GM19328 (cell line): ENCODE measurements around the gene SUGCT.

ENCODE experiments used
- ATAC-seq: cut with Tn5 transposase; IDR thresholded peaks from one replicate; pipeline ENCODE4 v1.9.1; 2021; ENCODE audit warnings: mild to moderate bottlenecking, moderate library complexity; ENCODE audit not compliant: unreplicated experiment

Gene SUGCT

DNA sequence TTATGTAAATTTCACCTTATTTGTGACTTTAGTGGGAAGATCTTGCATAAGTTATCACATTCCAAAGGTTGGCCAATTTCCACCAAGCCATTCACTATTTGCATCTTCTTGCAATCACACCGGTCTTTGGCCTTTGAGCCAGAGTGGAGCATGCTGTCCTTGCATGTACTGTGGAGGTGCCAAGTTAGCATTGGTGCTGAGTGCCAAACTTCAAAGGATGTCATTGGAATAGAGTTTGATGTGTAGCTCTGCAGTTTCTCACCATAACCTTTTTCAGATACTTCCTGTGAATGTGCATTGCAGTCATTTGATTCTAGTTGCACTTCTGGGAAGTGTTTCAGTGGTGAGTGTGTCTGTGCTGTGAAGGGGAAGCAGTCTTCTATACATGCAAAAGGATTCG, 620.6 kb downstream of the SUGCT start:
- ATAC-seq = no peak

DNA sequence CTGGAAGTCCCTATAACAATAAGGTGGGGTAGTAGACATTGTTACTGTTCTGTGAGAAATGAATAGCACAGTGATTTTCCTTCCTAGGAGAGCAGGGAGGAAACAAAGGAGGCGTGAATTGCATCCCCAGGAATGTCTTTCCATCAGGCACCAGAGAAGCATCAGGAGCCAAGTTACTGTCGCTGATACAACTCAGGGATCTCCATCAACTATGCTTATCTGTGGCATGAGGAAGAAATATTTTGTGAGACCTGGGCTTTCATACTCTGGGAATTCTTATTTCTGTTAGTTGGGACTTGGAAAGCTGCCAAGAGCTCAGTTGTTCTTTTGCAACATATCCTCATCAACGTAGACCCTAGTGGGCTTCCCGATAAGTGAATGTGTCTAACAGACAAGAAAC, 622.3 kb downstream of the SUGCT start:
- ATAC-seq = no peak

DNA sequence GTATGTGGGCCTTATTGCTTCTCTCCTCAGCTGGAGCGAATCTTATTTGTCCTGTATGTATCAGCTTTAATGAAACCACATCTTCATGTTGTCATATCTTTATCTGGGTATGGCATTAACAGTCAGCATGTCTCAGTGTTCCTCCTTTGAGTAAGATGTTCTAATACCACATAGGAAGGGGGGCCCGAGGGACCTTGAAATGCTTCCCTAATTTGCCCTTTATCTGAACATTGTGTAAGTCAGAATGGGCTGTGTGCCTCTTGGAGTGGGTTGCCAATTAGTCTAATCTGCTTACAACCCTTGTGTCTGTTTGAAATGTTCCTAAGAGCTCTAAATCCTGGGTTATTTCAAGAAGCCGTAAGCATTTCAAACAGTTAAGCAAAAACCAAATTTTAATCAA, 623.8 kb downstream of the SUGCT start:
- no peak for ATAC-seq

DNA sequence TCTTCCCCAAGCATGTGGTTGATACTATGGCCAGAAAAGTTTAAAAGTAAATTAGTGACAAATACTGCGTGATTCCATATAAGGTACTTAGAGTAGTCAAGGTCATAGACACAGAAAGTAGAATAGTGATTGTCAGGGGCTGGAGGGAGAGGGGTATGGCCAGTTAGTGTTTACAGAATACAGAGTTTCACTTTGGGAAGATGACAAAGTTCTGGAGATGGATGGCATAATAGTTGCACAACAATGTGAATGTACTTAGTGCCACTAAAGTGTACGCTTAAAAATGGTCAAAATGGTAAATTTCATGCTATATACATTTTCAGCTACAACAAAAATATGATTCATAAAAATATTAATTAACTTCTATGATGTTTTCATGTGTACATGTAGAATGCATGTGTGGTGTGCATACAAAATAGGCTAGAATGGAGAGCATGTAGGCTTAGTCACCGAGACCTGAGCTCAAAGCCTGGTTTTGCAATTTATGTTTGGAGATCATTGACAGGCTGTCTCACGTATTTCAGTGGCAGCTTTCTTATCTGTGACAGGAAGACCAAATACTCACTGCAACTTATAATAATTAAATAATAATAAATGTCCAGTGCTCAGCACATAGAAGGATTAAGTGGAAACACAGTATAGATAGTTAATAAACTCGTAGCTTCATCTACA, 625.6 kb downstream of the SUGCT start:
- no peak for ATAC-seq

DNA sequence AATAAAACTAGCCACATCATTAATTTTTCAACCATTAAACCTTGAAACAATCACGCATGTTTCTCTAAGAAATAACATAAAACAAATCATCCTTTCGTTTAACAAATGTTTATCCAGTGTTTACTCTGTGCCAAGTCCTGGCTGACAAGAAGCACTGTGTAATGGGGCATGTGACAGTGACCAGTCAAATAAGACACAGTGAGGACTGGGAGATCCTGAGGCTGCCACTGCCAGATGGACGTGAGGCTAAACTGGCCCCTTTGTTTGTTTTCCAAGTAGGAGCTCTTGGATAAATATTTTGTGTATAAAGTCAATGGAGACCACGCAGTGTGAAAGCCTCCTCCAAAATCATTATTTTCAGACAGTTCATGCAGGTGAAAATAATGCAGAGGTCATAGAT, 626.2 kb downstream of the SUGCT start:
- ATAC-seq = no peak

DNA sequence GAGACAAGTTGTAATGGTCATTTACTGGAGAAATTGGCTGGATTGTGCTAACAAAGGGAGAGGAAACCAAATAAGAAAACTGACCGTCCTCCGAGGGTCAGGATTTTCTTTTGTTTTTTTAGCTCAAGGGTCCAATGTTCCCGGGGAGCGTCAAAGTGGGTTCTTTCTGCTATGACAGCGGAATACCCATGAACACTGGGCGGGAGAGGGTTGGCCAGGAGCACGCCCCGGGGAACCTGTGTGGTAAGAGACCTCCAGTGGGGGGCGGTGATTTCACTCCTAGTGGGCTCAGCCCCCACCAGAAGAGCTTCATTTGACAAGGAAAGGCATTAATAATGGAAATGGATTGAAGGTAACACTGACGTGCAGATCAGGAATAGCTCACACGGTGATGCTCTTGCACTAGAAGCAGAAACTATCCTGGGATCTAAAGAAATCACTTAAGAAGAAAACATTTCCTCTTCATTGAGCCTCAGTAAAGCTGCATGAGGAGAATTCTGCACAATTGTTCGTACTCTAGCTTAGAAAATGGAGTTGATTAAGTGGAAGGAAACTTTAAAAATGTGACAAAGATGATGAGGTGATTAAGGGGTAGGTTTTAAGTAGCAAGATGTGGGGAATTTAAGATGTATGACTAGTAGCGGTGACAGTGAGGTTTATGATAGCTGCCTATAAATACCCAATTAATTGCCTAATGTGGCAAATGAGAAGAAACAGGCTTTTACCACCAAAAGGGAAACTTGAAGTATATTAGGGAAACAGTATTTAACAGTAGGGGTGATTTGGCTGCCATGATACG, 627.2 kb downstream of the SUGCT start:
- ATAC-seq = no peak

DNA sequence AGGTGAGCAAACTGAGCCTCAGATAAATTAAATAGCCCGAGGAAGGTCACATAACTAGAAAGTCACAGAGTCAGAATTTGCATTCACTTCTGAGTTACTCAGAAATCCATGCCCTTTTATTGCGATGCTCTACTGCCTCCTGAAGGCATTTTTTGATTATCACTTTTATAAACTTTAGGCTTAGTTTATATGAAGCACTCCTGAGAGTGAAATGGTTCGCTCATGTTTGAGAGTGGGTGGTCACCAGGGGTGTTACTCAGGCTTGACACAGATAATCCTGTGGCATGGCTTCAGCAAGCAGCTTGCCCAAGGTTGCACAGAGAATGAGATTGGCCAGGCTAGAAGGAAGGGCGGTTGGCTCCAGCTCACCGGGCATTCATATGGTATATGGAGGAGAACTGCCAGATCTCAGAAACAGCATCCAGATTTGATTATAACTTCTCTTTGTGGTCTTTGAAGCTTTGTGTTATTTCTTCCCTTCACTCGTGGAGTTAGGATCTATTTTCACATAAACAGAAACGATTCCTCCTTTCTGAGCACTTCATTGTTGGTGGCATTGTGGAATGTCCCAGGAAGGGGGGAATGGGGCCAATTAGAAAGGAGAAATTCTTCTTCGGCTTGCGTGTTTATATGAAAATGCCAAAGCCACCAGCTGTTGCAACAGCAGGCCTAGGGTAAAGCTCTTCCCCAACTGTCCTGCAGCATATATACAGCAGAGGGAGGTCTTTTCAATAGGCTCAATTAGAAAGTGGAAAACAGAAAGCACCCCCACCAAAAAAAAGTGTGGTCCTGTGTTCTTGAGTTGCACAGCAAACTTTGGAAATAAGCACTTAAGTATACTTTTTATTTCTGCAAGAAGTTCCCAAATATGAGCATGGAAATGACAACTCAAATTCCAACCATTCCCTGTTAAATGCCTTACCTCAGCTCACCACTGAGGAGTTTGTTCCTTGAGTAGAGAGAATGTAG, 628.8 kb downstream of the SUGCT start:
- ATAC-seq = no peak

DNA sequence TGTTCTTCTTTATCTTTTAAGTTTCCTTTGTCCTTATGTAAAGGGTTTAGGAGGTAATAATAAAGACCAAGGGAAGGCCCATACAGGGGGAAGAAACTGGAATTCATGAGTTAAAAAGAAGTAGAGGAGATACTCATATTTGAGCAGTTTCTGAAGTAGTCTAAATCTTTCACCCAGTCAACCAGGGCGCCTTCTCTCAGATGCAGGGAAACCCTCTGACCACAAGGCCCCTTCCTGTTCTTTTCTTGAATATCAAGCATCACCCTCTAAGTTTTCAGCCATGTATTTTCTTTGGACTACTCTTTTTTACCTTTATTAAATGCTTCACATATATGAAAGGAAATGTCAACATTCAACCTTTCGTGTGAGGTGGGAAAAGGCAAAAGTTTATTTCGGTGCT, 630.8 kb downstream of the SUGCT start:
- ATAC-seq = no peak

DNA sequence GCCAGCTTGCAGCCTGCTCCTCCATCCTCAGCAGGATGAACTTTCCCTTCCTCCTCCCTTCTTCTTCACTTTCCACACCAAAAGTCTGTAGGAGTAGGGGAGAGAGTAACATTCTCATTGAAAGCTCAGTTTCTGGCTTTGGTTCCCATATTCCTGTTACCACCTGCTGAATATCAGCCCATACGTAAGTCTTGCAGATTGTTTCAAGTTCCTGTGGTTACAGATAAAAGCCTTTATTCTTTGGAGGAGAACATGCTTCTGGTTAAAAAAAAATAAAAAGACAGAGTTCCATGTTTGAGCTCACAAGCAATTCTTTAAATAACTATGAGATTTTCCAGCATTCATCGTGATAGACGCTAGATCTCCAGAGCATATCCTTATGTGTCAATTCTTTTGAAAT, 637.3 kb downstream of the SUGCT start:
- ATAC-seq = no peak

DNA sequence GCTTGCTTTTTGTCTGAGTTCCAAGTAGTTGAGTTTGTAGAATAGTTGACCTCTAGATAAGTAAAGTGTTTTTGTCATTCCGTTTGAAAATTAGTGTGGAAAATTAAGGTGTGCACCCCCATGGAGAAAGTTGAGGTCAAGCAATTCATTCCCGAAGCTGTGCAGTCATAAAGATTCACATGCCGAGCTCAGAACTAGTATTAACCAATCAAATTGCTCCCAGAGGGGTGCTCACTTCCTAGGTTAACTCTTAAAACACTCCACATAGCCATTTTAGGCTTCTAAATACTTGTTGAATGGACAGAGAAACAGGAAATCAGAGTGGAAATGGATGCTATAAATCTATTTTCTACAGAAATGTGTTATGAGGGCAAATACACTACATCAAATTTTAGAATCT, 638.9 kb downstream of the SUGCT start:
- ATAC-seq = no peak

DNA sequence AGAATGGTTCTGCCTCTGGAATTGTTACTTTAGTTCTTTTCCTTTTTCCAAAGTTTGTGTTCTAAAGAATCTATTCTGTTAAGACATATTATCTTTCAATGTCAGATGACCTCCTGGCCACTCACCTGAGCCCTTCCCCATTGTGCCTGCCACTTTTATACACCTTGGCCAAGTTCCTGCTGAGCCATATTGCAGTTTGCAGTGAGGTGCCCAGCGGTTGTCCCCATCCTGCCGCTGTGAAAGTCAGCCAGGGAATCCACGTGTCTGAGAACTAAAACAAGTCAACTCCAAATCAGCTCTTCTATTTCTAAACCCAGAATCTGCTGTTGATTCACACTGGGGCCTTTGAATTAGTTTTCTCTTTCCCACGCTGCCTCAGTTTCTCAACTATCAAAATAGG, 641.1 kb downstream of the SUGCT start:
- no peak for ATAC-seq

DNA sequence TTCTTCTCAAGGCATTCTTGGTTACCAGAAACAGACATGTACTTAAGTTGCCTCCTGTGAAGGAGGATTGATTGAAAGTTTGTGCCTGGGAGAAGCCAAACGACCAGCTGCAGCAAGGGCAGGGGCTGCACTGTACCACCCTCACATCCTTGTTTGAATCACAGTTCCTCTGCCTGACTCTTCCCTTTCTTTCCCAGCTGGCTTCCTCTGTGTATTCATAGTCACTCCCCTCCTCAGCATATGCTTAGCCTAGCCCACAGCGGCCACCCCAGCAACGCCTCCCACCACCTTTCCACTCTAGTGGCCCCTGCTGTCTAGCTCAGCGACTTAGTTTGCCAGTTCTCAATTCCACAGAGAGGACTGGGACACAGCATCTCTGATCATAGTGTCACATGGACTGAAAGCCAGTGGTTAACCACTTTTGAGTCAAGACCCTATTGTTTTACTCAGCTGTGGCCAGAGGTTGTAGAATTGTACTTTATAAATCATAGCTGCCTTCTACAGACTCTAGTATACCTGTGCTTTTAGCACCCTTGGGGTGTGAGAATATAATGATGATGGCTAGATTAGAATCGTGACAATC, 643.0 kb downstream of the SUGCT start:
- no peak for ATAC-seq

DNA sequence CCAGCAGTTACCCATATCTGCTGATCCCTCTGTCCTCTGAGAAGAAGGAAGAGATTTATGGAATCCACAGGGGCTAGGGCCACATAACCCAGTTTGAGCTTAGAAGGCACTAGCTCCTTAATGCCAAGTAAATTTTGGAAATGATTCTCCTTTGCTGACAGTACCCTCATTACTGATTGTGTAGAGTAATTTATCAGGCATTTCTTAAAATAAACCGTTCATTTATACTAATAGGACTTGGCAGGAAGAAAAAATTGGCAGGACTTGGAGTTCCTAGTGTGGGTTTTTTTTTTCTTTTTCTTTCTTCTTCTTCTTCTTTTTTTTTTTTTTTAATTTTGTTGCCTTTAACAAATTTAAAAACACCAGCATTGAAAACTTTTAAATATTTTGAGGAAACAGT, 645.7 kb downstream of the SUGCT start:
- no peak for ATAC-seq

DNA sequence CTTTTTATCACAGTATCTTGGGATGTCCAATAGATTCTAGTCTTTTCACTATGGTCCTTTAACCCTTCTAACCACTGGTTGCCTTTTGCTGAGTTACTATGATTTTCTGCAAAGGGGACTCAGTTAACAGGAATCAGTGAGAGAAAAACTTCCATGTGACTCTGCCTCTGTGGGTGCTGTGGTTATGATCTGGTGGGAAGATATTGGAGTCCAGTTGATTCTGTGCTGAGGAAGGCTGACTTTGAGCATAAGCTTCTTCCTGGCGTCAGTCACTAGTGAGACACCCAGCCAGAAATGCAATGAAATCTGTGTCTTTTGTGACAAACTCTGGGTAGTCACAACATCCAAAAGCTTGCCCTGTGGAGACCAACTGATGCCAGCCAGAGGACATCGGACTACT, 648.0 kb downstream of the SUGCT start:
- no peak for ATAC-seq

DNA sequence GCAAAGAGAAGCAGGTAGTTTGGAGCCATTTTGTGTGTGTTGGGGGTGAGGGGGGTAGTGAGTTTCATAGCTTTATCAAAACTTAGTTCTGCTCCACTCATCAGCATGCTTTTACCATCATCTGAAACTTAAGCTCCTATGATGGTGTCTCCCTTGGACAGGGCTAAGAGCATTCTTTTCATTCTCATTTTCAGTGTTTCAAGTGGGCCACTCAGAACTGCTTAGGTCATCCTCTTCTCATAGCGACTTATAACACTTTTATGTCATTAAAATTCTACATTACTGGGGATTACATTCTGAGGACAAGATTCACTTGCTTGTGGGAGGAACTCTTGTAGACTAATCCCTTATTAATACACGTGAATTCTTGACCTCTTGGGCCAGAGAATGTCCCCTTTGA, 649.4 kb downstream of the SUGCT start:
- no peak for ATAC-seq

DNA sequence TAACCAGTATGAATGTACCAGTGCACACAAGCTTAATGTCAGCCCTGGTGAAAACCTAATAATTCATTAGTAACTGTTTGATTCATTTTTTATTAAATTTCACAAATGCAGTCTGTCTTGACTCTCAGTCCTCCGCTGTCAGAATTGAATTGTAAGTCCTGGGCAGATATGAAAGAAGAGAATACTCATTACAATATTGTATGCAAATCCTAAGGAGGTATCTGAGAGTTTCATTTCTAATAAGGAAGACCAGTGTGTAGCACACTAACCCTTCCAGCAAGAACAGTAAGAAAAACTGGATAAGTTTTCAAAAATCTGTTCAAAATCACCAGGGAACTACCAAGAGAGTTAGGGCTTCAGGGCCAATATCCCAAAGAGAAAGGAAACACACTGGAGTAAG, 652.1 kb downstream of the SUGCT start:
- no peak for ATAC-seq

DNA sequence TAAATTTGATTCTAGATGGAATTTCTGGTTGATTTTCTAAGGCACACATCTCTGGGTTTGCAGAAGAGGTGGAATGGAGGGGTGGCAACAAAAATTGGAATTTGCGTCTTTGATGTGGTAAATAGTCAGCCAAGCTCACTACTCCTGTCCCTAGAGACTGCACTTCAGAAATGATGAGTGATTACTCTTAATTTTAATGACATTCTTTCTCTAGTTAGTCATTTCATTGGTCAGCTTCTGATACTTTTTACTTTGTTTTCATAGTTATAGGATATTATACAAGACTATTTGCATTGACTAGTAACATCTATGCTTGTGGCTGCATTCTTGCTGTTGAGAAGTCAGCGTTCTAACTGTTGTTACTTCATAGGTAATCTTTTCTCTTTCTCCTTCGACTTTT, 658.3 kb downstream of the SUGCT start:
- ATAC-seq = no peak

DNA sequence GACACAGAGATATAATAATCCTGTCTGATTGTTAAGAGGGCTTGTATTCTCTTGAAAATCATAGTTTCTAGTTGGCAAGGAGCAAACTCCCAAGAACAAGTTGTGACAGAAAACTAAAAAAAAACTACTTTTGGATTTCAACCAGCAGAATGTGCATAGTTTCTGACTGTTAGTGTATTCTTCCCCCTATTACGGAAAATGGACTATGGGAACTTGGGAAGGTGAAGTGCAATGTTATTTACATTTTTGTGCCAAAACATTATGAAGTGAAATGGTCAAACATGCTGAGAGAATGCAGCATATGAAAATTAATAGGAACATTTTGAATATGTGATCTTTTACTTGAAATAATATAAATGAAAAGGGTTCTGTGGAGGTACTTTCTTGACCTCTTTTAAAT, 660.8 kb downstream of the SUGCT start:
- ATAC-seq = no peak

DNA sequence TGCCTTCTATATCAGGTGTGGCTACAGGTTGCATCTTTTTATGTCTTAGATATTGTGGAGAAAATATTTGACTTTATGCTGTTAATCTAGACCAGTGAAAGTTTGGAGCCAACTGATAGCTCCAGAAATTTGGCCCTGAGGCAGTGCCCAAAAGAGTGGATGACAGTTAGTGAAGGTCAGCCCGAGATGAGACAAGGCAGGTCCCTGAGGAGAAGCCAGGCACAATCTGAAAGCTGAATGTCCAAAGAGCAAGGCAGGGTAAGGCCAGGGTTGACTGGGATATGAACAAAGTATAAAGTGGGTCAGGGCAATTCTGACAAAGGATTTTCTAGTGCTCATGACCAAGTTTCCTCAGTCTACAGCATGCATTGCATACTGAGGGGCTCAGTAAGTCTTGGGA, 661.9 kb downstream of the SUGCT start:
- ATAC-seq = no peak

DNA sequence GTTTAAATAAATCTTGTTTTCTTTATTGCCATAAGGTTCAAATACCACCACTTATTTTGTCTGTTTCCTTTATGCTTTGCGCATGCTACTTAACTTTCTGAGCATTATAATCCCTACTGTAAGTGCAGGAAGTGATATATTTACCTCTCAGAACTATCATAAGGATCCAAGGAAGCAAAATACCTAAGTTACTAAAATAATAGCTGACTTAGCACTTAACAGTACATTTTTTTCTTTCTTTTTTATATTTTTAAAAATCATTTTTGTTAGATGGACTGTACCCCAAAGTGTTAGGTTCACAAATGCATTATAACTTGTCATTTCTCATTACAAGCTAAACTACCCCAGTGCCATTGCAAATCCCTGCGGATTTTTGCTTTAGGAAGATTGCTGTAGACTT, 663.8 kb downstream of the SUGCT start:
- no peak for ATAC-seq
